HepG2 (cell line): ENCODE data around the gene ATP8A2. TPM values are rescaled to one million over a fixed set of nuclear protein-coding genes. Genes with fewer than 3 reads are reported as not detected.

Experiments
- BCL3 ChIP-seq: sonication (generic); formaldehyde crosslinking; IDR thresholded peaks from 2 replicates; pipeline ENCODE4 v1.5.1; 2020; ENCODE audit warnings: mild to moderate bottlenecking, missing genetic modification reagents, moderate library complexity
- E2F1 ChIP-seq: sonication (generic); formaldehyde crosslinking; IDR thresholded peaks from 2 replicates; pipeline ENCODE4 v1.5.0; 2020; ENCODE audit warnings: missing genetic modification reagents
- THRA ChIP-seq: sonication (generic); formaldehyde crosslinking; IDR thresholded peaks from 2 replicates; pipeline ENCODE4 v1.4.0; 2020; ENCODE audit warnings: missing genetic modification reagents, borderline replicate concordance
- ZNF263 ChIP-seq: sonication (generic); formaldehyde crosslinking; IDR thresholded peaks from 2 replicates; pipeline ENCODE4 v1.4.0; 2020; ENCODE audit warnings: missing genetic modification reagents
- ZNF318 ChIP-seq: sonication (generic); formaldehyde crosslinking; IDR thresholded peaks from 2 replicates; pipeline ENCODE4 v1.4.0; 2020; ENCODE audit warnings: mild to moderate bottlenecking, missing genetic modification reagents
- ZNF605 ChIP-seq: sonication (generic); formaldehyde crosslinking; IDR thresholded peaks from 2 replicates; pipeline ENCODE4 v1.8.0; 2022; ENCODE audit warnings: mild to moderate bottlenecking, missing genetic modification reagents
- polyA plus RNA-seq, 8 experiments: library from polyadenylated mRNA; depleted of rRNA in 3 of 8; stranded (reverse) in 7 of 8; unstranded in 1 of 8; fragments of >200 nt; fragmentation: Illumina TruSeq in 4 of 8; extraction: Trizol in 4 of 8; gene quantifications; 2 replicates each; pipeline versions ENCODE4 v1.2.1 to v1.2.3, GENCODE V29; 2011 to 2016; ENCODE audit warnings: low read depth in 4 of 8, missing spikeins in 1 of 8, mixed read lengths in 1 of 8; ENCODE audit not compliant: insufficient read depth in 1 of 8
- total RNA-seq, 5 experiments: library from RNA; depleted of rRNA; stranded (reverse); fragments of >200 nt; fragmentation: Illumina TruSeq; extraction: Trizol; gene quantifications; 2 replicates each; pipeline ENCODE4 v1.2.3, GENCODE V29; 2016; ENCODE audit warnings: low read depth in 1 of 5

Gene ATP8A2
- total and polyA plus RNA-seq, 2 of the 13 experiments (the other 11 are each of a cell fraction or from before 2014, with no cell fraction given) = 0.09 TPM; not detected in 1

GRCh38 chr13:25902891-25903341 is 531.1 kb downstream of the ATP8A2 start (continued):
- TF ChIP-seq E2F1 (CRISPR knock-in tag) (no peak), THRA (no peak), ZNF318 (CRISPR knock-in tag) (no peak), ZNF263 (CRISPR knock-in tag) (no peak), BCL3 (CRISPR knock-in tag) (no peak), ZNF605 (no peak)
- TF ChIP-seq, all 625 proteins: peak for 0
